ENCODE measurements around the gene CLCN3. TPM values are rescaled to one million over a fixed set of nuclear protein-coding genes. Genes with fewer than 3 reads are reported as not detected.

The CLCN3 gene
- total RNA-seq, 1 donor from 2014 or later, result 44.8 TPM

GRCh38 chr4:169682372-169683047 is 62.1 kb downstream of the CLCN3 start:
- DNase-seq (ENCODE audit: low spot score), result no peak
- H3K4me2 ChIP-seq, result no peak overlapping the region
- Mint-ChIP-seq H3K4me1 (peaks cover 4% of the 10 kb centered on the region), H3K27me3 (ENCODE audit: insufficient read depth, low read depth) (peaks cover 2% of the 10 kb centered on the region), H3K4me3 (no peak overlapping the region), H3K27ac (no peak overlapping the region), H3K9me3 (peaks cover 11% of the 10 kb centered on the region), H3K36me3 (peaks cover 29% of the 10 kb centered on the region)
- no peaks in the 10 kb centered on the region for H3F3A ChIP-seq (ENCODE audit: low read depth)
- H3K27ac ChIP-seq, result no peak overlapping the region
- H2AFZ ChIP-seq (replicated peaks), result no peak overlapping the region
- TF ChIP-seq EZH2phosphoT487 (IDR thresholded peaks at IDR 0.05), result no peak
- no peak overlapping the region for H3K4me3 ChIP-seq
- no peaks in the 10 kb centered on the region for H3K79me2 ChIP-seq (ENCODE audit: low read depth)
- H3K4me1 ChIP-seq, result no peaks in the 10 kb centered on the region
- H3K9ac ChIP-seq, result no peak overlapping the region
- no peaks in the 10 kb centered on the region for H3K9me3 ChIP-seq (ENCODE audit: low read depth)
- no peaks in the 10 kb centered on the region for H4K20me1 ChIP-seq (ENCODE audit: low read depth)
- peaks cover 7% of the 10 kb centered on the region for H3K36me3 ChIP-seq
- H3K27me3 ChIP-seq, result no peaks in the 10 kb centered on the region

- no peaks in the 10 kb centered on the region for H3F3A ChIP-seq (ENCODE audit: low read depth)
- peaks cover 17% of the 10 kb centered on the region for H3K36me3 Mint-ChIP-seq
- no peaks in the 10 kb centered on the region for H3K9me3 Mint-ChIP-seq
- no peak overlapping the region for H3K4me3 Mint-ChIP-seq
- H3K27ac Mint-ChIP-seq, result no peak overlapping the region
- no peak overlapping the region for H3K27ac ChIP-seq
- H3K27me3 ChIP-seq, result no peaks in the 10 kb centered on the region
- no peaks in the 10 kb centered on the region for H3K4me1 ChIP-seq
- no peaks in the 10 kb centered on the region for H3K79me2 ChIP-seq (ENCODE audit: low read depth)
- DNase-seq (ENCODE audit: low spot score), result no peak
- H3K9me3 ChIP-seq (ENCODE audit: low read depth), result no peaks in the 10 kb centered on the region
- no peak overlapping the region for H3K4me3 ChIP-seq
- no peak overlapping the region for H3K9ac ChIP-seq
- no peaks in the 10 kb centered on the region for H3K27me3 Mint-ChIP-seq (ENCODE audit: insufficient read depth, low read depth)
- no peak overlapping the region for H2AFZ ChIP-seq (replicated peaks)
- H3K4me2 ChIP-seq, result no peak overlapping the region
- TF ChIP-seq EZH2phosphoT487 (IDR thresholded peaks at IDR 0.05) (no peak), CTCF (IDR thresholded peaks at IDR 0.05) (no peak), EZH2 (IDR thresholded peaks at IDR 0.05) (no peak)
- H3K36me3 ChIP-seq, result peaks cover 5% of the 10 kb centered on the region
- no peaks in the 10 kb centered on the region for H4K20me1 ChIP-seq (ENCODE audit: low read depth)
- H3K4me1 Mint-ChIP-seq, result no peaks in the 10 kb centered on the region
These were observed 69.3 kb downstream of the CLCN3 start for GRCh38 chr4:169689681-169690080.

- no peaks in the 10 kb centered on the region for H3K4me1 Mint-ChIP-seq
- Histone ChIP-seq H3K79me2 (ENCODE audit: low read depth) (no peaks in the 10 kb centered on the region), H4K20me1 (ENCODE audit: low read depth) (no peaks in the 10 kb centered on the region), H3K4me3 (no peak overlapping the region), H3K9ac (no peak overlapping the region), H3K4me2 (no peak overlapping the region), H3K36me3 (peaks cover 5% of the 10 kb centered on the region), H3K27me3 (no peaks in the 10 kb centered on the region), H3K9me3 (ENCODE audit: low read depth) (no peaks in the 10 kb centered on the region), H3K4me1 (no peaks in the 10 kb centered on the region), H3K27ac (no peak overlapping the region), H3F3A (ENCODE audit: low read depth) (no peaks in the 10 kb centered on the region), H2AFZ (replicated peaks) (no peak overlapping the region)
- TF ChIP-seq CTCF (IDR thresholded peaks at IDR 0.05), result no peak
- TF ChIP-seq EZH2 (IDR thresholded peaks at IDR 0.05), result no peak
- no peak for TF ChIP-seq EZH2phosphoT487 (IDR thresholded peaks at IDR 0.05)
- H3K36me3 Mint-ChIP-seq, result peaks cover 15% of the 10 kb centered on the region
- no peaks in the 10 kb centered on the region for H3K9me3 Mint-ChIP-seq
- no peak overlapping the region for H3K27ac Mint-ChIP-seq
- DNase-seq (ENCODE audit: low spot score), result no peak
- no peaks in the 10 kb centered on the region for H3K27me3 Mint-ChIP-seq (ENCODE audit: insufficient read depth, low read depth)
- no peak overlapping the region for H3K4me3 Mint-ChIP-seq
These were observed 70.4 kb downstream of the CLCN3 start for GRCh38 chr4:169690787-169691186.

- no peak overlapping the region for H3K9ac ChIP-seq
- H3K4me3 Mint-ChIP-seq, result no peak overlapping the region
- H3K36me3 ChIP-seq, result peaks cover 6% of the 10 kb centered on the region
- DNase-seq (ENCODE audit: low spot score), result no peak
- TF ChIP-seq EZH2phosphoT487 (IDR thresholded peaks at IDR 0.05), result no peak
- no peak for TF ChIP-seq EZH2 (IDR thresholded peaks at IDR 0.05)
- TF ChIP-seq CTCF (IDR thresholded peaks at IDR 0.05), result no peak
- H3K9me3 ChIP-seq (ENCODE audit: low read depth), result no peaks in the 10 kb centered on the region
- H3K4me3 ChIP-seq, result no peak overlapping the region
- no peak overlapping the region for H3K27ac ChIP-seq
- no peak overlapping the region for H3K27ac Mint-ChIP-seq
- no peaks in the 10 kb centered on the region for H3K4me1 ChIP-seq
- no peaks in the 10 kb centered on the region for H3K4me1 Mint-ChIP-seq
- H3K9me3 Mint-ChIP-seq, result peaks cover 13% of the 10 kb centered on the region
- peaks cover 40% of the 10 kb centered on the region for H3K36me3 Mint-ChIP-seq
- H3K79me2 ChIP-seq (ENCODE audit: low read depth), result no peaks in the 10 kb centered on the region
- H2AFZ ChIP-seq (replicated peaks), result no peak overlapping the region
- no peak overlapping the region for H3K4me2 ChIP-seq
- no peaks in the 10 kb centered on the region for H4K20me1 ChIP-seq (ENCODE audit: low read depth)
- no peaks in the 10 kb centered on the region for H3F3A ChIP-seq (ENCODE audit: low read depth)
- no peaks in the 10 kb centered on the region for H3K27me3 Mint-ChIP-seq (ENCODE audit: insufficient read depth, low read depth)
- H3K27me3 ChIP-seq, result no peaks in the 10 kb centered on the region
These were observed 78.0 kb downstream of the CLCN3 start for GRCh38 chr4:169698331-169698730.
